H9 (cell line): ENCODE results near the gene MTHFD1. TPM values are rescaled to one million over a fixed set of nuclear protein-coding genes. Genes with fewer than 3 reads are reported as not detected.
"Not testable (repeated sequence)": the region's sequence is repeated elsewhere in the genome, so short reads cannot be mapped to it uniquely, and the experiment has no call there.

Source experiments
- DNase-seq: peaks from one replicate; pipeline ENCODE4 v3.0.0-alpha.2; 2017
- H2AFZ ChIP-seq: one replicate; pipeline ENCODE4 v1.6.1; 2013; ENCODE audit warnings: mild to moderate bottlenecking, low read length, control low read depth, moderate library complexity
- H2AK5ac ChIP-seq: 2 replicates; pipeline ENCODE4 v1.6.1; 2013; ENCODE audit warnings: low read length, control low read depth, mixed read lengths; ENCODE audit not compliant: insufficient read length
- H2BK120ac ChIP-seq: one replicate; pipeline ENCODE4 v1.6.1; 2013; ENCODE audit warnings: low read depth, mild to moderate bottlenecking, low read length, control low read depth, inconsistent platforms; ENCODE audit not compliant: poor library complexity, severe bottlenecking
- H2BK12ac ChIP-seq: 2 replicates; pipeline ENCODE4 v1.6.1; 2013; ENCODE audit warnings: low read length, control low read depth, mixed read lengths, low read depth; ENCODE audit not compliant: insufficient read length
- H2BK15ac ChIP-seq: 2 replicates; pipeline ENCODE4 v1.6.1; 2013; ENCODE audit warnings: low read depth, low read length, control low read depth
- H2BK20ac ChIP-seq: one replicate; pipeline ENCODE4 v1.6.1; 2013; ENCODE audit warnings: low read depth, mild to moderate bottlenecking, low read length, control low read depth, inconsistent platforms; ENCODE audit not compliant: poor library complexity, severe bottlenecking
- H2BK5ac ChIP-seq: 2 replicates; pipeline ENCODE4 v1.6.1; 2013; ENCODE audit warnings: low read length, control low read depth, mixed read lengths; ENCODE audit not compliant: insufficient read length
- H3K14ac ChIP-seq: 2 replicates; pipeline ENCODE4 v1.6.1; 2013; ENCODE audit warnings: low read length, control low read depth; ENCODE audit not compliant: insufficient read depth
- H3K18ac ChIP-seq: 2 replicates; pipeline ENCODE4 v1.6.1; 2013; ENCODE audit warnings: low read depth, mild to moderate bottlenecking, mixed read lengths, low read length, control low read depth; ENCODE audit not compliant: insufficient read length
- H3K23ac ChIP-seq: 2 replicates; pipeline ENCODE4 v1.6.1; 2013; ENCODE audit warnings: low read length, control low read depth, mixed read lengths, low read depth; ENCODE audit not compliant: insufficient read length
- H3K23me2 ChIP-seq: 2 replicates; pipeline ENCODE4 v1.6.1; 2013; ENCODE audit warnings: low read depth, mild to moderate bottlenecking, mixed read lengths, low read length, control low read depth; ENCODE audit not compliant: insufficient read length, poor library complexity, severe bottlenecking
- H3K27ac ChIP-seq: 2 replicates; pipeline ENCODE4 v1.5.1; 2013; ENCODE audit warnings: low read length, control low read depth, mixed read lengths, low read depth; ENCODE audit not compliant: insufficient read length
- H3K27me3 ChIP-seq: 2 replicates; pipeline ENCODE4 v1.6.1; 2013; ENCODE audit warnings: low read length, control low read depth, inconsistent platforms; ENCODE audit not compliant: insufficient read depth
- H3K4ac ChIP-seq: 2 replicates; pipeline ENCODE4 v1.6.1; 2013; ENCODE audit warnings: low read depth, mild to moderate bottlenecking, control low read depth, inconsistent platforms, low read length, moderate library complexity
- H3K4me1 ChIP-seq: 2 replicates; pipeline ENCODE4 v1.6.1; 2013; ENCODE audit warnings: low read length, control low read depth, inconsistent platforms; ENCODE audit not compliant: insufficient read depth
- H3K4me2 ChIP-seq: 2 replicates; pipeline ENCODE4 v1.6.1; 2013; ENCODE audit warnings: low read length, control low read depth, mixed read lengths; ENCODE audit not compliant: insufficient read length, insufficient read depth
- H3K56ac ChIP-seq: 2 replicates; pipeline ENCODE4 v1.6.1; 2013; ENCODE audit warnings: low read depth, mild to moderate bottlenecking, mixed read lengths, low read length, control low read depth; ENCODE audit not compliant: insufficient read length
- H3K79me1 ChIP-seq: 2 replicates; pipeline ENCODE4 v1.6.1; 2013; ENCODE audit warnings: low read depth, mild to moderate bottlenecking, moderate library complexity, low read length, control low read depth, inconsistent platforms; ENCODE audit not compliant: insufficient read depth, poor library complexity, severe bottlenecking
- H3K79me2 ChIP-seq: 2 replicates; pipeline ENCODE4 v1.6.1; 2013; ENCODE audit warnings: low read length, control low read depth, inconsistent platforms; ENCODE audit not compliant: insufficient read depth
- H3K9ac ChIP-seq: 2 replicates; pipeline ENCODE4 v1.6.1; 2013; ENCODE audit warnings: low read length, control low read depth, mixed read lengths; ENCODE audit not compliant: insufficient read length; ENCODE audit errors: extremely low read depth
- H3K9me3 ChIP-seq: one replicate; pipeline ENCODE4 v1.6.1; 2013; ENCODE audit warnings: low read depth, low read length, inconsistent platforms; ENCODE audit not compliant: control insufficient read depth
- H3T11ph ChIP-seq: one replicate; pipeline ENCODE4 v1.6.1; 2013; ENCODE audit warnings: mild to moderate bottlenecking, low read length, control low read depth, inconsistent platforms
- H4K20me1 ChIP-seq: one replicate; pipeline ENCODE4 v1.6.1; 2013; ENCODE audit not compliant: control insufficient read depth, insufficient read length, insufficient read depth
- H4K5ac ChIP-seq: 2 replicates; pipeline ENCODE4 v1.6.1; 2013; ENCODE audit warnings: low read depth, mild to moderate bottlenecking, mixed read lengths, low read length, control low read depth; ENCODE audit not compliant: insufficient read length
- H4K8ac ChIP-seq: replicated peaks from 2 replicates; pipeline ENCODE4 v1.6.1; 2013; ENCODE audit warnings: low read length, control low read depth, mixed read lengths, low read depth; ENCODE audit not compliant: insufficient read length
- H4K91ac ChIP-seq: 2 replicates; pipeline ENCODE4 v1.6.1; 2013; ENCODE audit warnings: low read depth, mild to moderate bottlenecking, moderate library complexity, mixed read lengths, low read length, control low read depth; ENCODE audit not compliant: insufficient read length
- H3K27ac Mint-ChIP-seq, 3 experiments: 2 replicates in 2 of 3; 3 replicates in 1 of 3; pipeline ENCODE4 v1.8.0; 2020 to 2021; ENCODE audit warnings: mixed read lengths in 3 of 3, mild to moderate bottlenecking in 1 of 3, moderate library complexity in 1 of 3
- H3K27me3 Mint-ChIP-seq: 2 replicates; pipeline ENCODE4 v1.8.0; 2021; ENCODE audit warnings: low read depth, mild to moderate bottlenecking, moderate library complexity, mixed read lengths
- H3K36me3 Mint-ChIP-seq, 3 experiments: 2 replicates in 2 of 3; 3 replicates in 1 of 3; pipeline ENCODE4 v1.8.0; 2020 to 2021; ENCODE audit warnings: low read depth in 3 of 3, mixed read lengths in 3 of 3; ENCODE audit not compliant: insufficient read depth in 1 of 3
- H3K4me1 Mint-ChIP-seq, 2 experiments: 2 replicates each; pipeline ENCODE4 v1.8.0; 2020; ENCODE audit warnings: mixed read lengths in 2 of 2
- H3K4me3 Mint-ChIP-seq, 2 experiments: 2 replicates in 1 of 2; 3 replicates in 1 of 2; pipeline ENCODE4 v1.8.0; 2020 to 2021; ENCODE audit warnings: mild to moderate bottlenecking in 2 of 2, mixed read lengths in 2 of 2, moderate library complexity in 1 of 2
- H3K9me3 Mint-ChIP-seq, 2 experiments: 2 replicates in 1 of 2; 3 replicates in 1 of 2; pipeline ENCODE4 v1.8.0; 2020; ENCODE audit warnings: mild to moderate bottlenecking in 2 of 2, mixed read lengths in 2 of 2, moderate library complexity in 1 of 2
- CTCF ChIP-seq: fragments of 200-600 bp; sonication (generic); conservative IDR thresholded peaks from 3 replicates; pipeline ENCODE4 v1.8.0; 2021; ENCODE audit warnings: antibody characterized with exemption, mild to moderate bottlenecking
- WGBS: extraction: QIAGEN DNeasy Blood & Tissue Kit; methylation state at CpG from one replicate; pipeline ENCODE4 v1.1.7; 2013; ENCODE audit warnings: missing lambda C conversion rate, low lambda C conversion rate, mixed read lengths; ENCODE audit not compliant: insufficient read length; ENCODE audit errors: extremely low coverage; 5-methylcytosine and 5-hydroxymethylcytosine counted together
- total RNA-seq: library from RNA; stranded (reverse); gene quantifications from 2 replicates; pipeline ENCODE4 v1.2.1, GENCODE V29; 2021

The MTHFD1 gene
- total RNA-seq, 1 experiment from 2014 or later, result 203 TPM

GRCh38 chr14:64391986-64392385, 3.8 kb downstream of the MTHFD1 start:
- no peaks in the 10 kb centered on the region; a peak in 1 of 5 replicates for H3K9me3 Mint-ChIP-seq
- H2BK120ac ChIP-seq, result no peak overlapping the region
- no peaks in the 10 kb centered on the region for H3K27me3 ChIP-seq
- peaks cover 21% of the 10 kb centered on the region for H3K4me1 ChIP-seq
- peaks cover 54 to 65% of the 10 kb centered on the region in 2 experiments for H3K4me1 Mint-ChIP-seq
- no peaks in the 10 kb centered on the region for H3K9me3 ChIP-seq
- H2AK5ac ChIP-seq, result peak overlapping the region; percentile 21
- no peaks in the 10 kb centered on the region for H3K27me3 Mint-ChIP-seq
- H4K20me1 ChIP-seq, result no peaks in the 10 kb centered on the region
- no peak overlapping the region for H2AFZ ChIP-seq
- no peak overlapping the region for H4K8ac ChIP-seq
- no CpG with 5 or more reads among the region's 2 CpGs for WGBS
- peak overlapping the region; percentile 18 for H2BK12ac ChIP-seq
- H3K79me1 ChIP-seq, result no peaks in the 10 kb centered on the region
- H3K23me2 ChIP-seq, result peaks cover 15% of the 10 kb centered on the region
- no peak overlapping the region for H4K91ac ChIP-seq
- H2BK15ac ChIP-seq, result no peak overlapping the region
- H3K23ac ChIP-seq, result no peak overlapping the region
- H3K56ac ChIP-seq, result no peak overlapping the region
- H3K27ac ChIP-seq, result peak overlapping the region; percentile 98
- H3K4me2 ChIP-seq, result peak overlapping the region; percentile 68
- H3T11ph ChIP-seq, result no peak overlapping the region
- H3K36me3 Mint-ChIP-seq, result peaks cover 19 to 36% (median 30%) of the 10 kb centered on the region in 3 experiments
- H4K5ac ChIP-seq, result peak overlapping the region; percentile 20
- no peak for TF ChIP-seq CTCF
- peak overlapping the region; percentile 50 to 81 for H3K4me3 Mint-ChIP-seq
- no peak overlapping the region for H3K4ac ChIP-seq
- H3K79me2 ChIP-seq, result peaks cover 46% of the 10 kb centered on the region
- no peak overlapping the region for H2BK20ac ChIP-seq
- no peak overlapping the region for H3K14ac ChIP-seq
- H3K9ac ChIP-seq, result peak overlapping the region; percentile 36
- H3K27ac Mint-ChIP-seq, result peak overlapping the region; percentile 74 to 99 (median 97)
- DNase-seq, result no peak
- no peak overlapping the region for H3K18ac ChIP-seq
- H2BK5ac ChIP-seq, result peak overlapping the region; percentile 61

GRCh38 chr14:64393189-64393726, 5.1 kb downstream of the MTHFD1 start:
- WGBS, result no CpG with 5 or more reads among the region's 3 CpGs
- H3K4me3 Mint-ChIP-seq, H4K8ac ChIP-seq, H2BK15ac ChIP-seq, DNase-seq, H4K91ac ChIP-seq, H3T11ph ChIP-seq, H3K27me3 Mint-ChIP-seq, H3K9me3 ChIP-seq, H3K4me2 ChIP-seq, H2BK120ac ChIP-seq, H3K23me2 ChIP-seq, H4K20me1 ChIP-seq, H3K4ac ChIP-seq, H2AFZ ChIP-seq, H3K56ac ChIP-seq, H3K79me1 ChIP-seq, H2AK5ac ChIP-seq, H2BK12ac ChIP-seq, H3K18ac ChIP-seq, H4K5ac ChIP-seq, H2BK5ac ChIP-seq, H3K27ac ChIP-seq, H3K9ac ChIP-seq, H3K27me3 ChIP-seq, H3K14ac ChIP-seq, H3K23ac ChIP-seq, H2BK20ac ChIP-seq, H3K9me3 Mint-ChIP-seq: not testable (repeated sequence)
- H3K4me1 Mint-ChIP-seq, result peaks cover 54 to 62% of the 10 kb centered on the region in 2 experiments
- Histone ChIP-seq H3K79me2 (peaks cover 51% of the 10 kb centered on the region), H3K4me1 (peaks cover 21% of the 10 kb centered on the region)
- peaks cover 19 to 37% (median 31%) of the 10 kb centered on the region in 3 experiments for H3K36me3 Mint-ChIP-seq
- H3K27ac Mint-ChIP-seq, result peak overlapping the region in 1 of 3 experiments; percentile 99; a peak in 3 of 7 replicates
